GM06990 (cell line): ENCODE measurements around the gene NTSR1.

Source experiments
- DNase-seq: peaks from one replicate; pipeline ENCODE4 v3.0.0-alpha.2; 2011; ENCODE audit not compliant: insufficient read length; ENCODE audit errors: extremely low read depth
- H3K27me3 ChIP-seq: replicated peaks from 2 replicates; pipeline ENCODE4 v1.6.0; 2011; ENCODE audit warnings: low read length; ENCODE audit not compliant: control insufficient read depth, insufficient read depth
- H3K36me3 ChIP-seq: 2 replicates; pipeline ENCODE4 v1.5.1; 2011; ENCODE audit warnings: low read length; ENCODE audit not compliant: control insufficient read depth, insufficient read depth
- H3K4me3 ChIP-seq: replicated peaks from 2 replicates; pipeline ENCODE4 v1.5.1; 2011; ENCODE audit warnings: low read depth, mild to moderate bottlenecking, control low read depth, low read length
- CTCF ChIP-seq: IDR thresholded peaks from 2 replicates; pipeline ENCODE4 v1.5.1; 2011; ENCODE audit warnings: low read length, control low read depth, mild to moderate bottlenecking, inconsistent platforms; ENCODE audit not compliant: insufficient read depth, poor library complexity, severe bottlenecking

The NTSR1 gene

GRCh38 chr20:62740286-62741141, 31.9 kb downstream of the NTSR1 start:
- DNase-seq, result peak; percentile 78
- Histone ChIP-seq H3K27me3 (no peaks in the 10 kb centered on the region; the same call in 1 of the 2 replicates), H3K4me3 (no peak overlapping the region; the same call in 1 of the 2 replicates), H3K36me3 (no peaks in the 10 kb centered on the region)
- peak; percentile 28 for TF ChIP-seq CTCF

- no peak for TF ChIP-seq CTCF
- no peak overlapping the region for H3K4me3 ChIP-seq
- H3K36me3 ChIP-seq, result no peaks in the 10 kb centered on the region
- H3K27me3 ChIP-seq, result no peaks in the 10 kb centered on the region; the same call in 1 of the 2 replicates
- DNase-seq, result no peak
Observed at GRCh38 chr20:62741191-62741691, 32.6 kb downstream of the NTSR1 start.

- Histone ChIP-seq H3K27me3 (no peaks in the 10 kb centered on the region; the same call in 1 of the 2 replicates), H3K4me3 (no peak overlapping the region), H3K36me3 (no peaks in the 10 kb centered on the region)
- no peak for DNase-seq
- no peak for TF ChIP-seq CTCF
Observed at GRCh38 chr20:62741701-62742491, 33.3 kb downstream of the NTSR1 start.

- Histone ChIP-seq H3K36me3 (no peaks in the 10 kb centered on the region), H3K4me3 (no peak overlapping the region), H3K27me3 (no peaks in the 10 kb centered on the region; the same call in 1 of the 2 replicates)
- no peak for TF ChIP-seq CTCF
- no peak for DNase-seq
Observed at GRCh38 chr20:62742550-62742949, 33.9 kb downstream of the NTSR1 start.

GRCh38 chr20:62742979-62743776, 34.5 kb downstream of the NTSR1 start:
- no peak for DNase-seq
- no peaks in the 10 kb centered on the region for H3K36me3 ChIP-seq
- no peaks in the 10 kb centered on the region; the same call in 1 of the 2 replicates for H3K27me3 ChIP-seq
- no peak for TF ChIP-seq CTCF
- H3K4me3 ChIP-seq, result no peak overlapping the region
